ENCODE measurements around the gene ADAM12. TPM values are rescaled to one million over a fixed set of nuclear protein-coding genes. Genes with fewer than 3 reads are reported as not detected.

Gene ADAM12
- total and polyA plus RNA-seq, 2 donors (not counting 1 experiment from before 2014, with no cell fraction given), result 21.0 to 56.9 TPM

GRCh38 chr10:126163506-126163905 lies 224.8 kb downstream of the ADAM12 start:
- H4K20me1 ChIP-seq (ENCODE audit: control insufficient read depth, extremely low read depth, insufficient read depth, low read length), result no peaks in the 10 kb centered on the region
- no peak overlapping the region for H3K4me3 ChIP-seq (replicated peaks in 1 of 4; ENCODE audit: control extremely low read depth in 1 of 4, insufficient read depth in 1 of 4, low read depth in 3 of 4, low read length in 4 of 4)
- no peak overlapping the region for H2AFZ ChIP-seq (ENCODE audit: low read length)
- TF ChIP-seq EZH2 (IDR thresholded peaks at IDR 0.05; ENCODE audit: low read length, missing control alignments) (no peak), CTCF (conservative IDR thresholded peaks at IDR 0.05 in 1 of 2, IDR thresholded peaks at IDR 0.05 in 1 of 2; ENCODE audit: low read depth in 1 of 2, low read length in 2 of 2) (no peak)
- H3K79me2 ChIP-seq (ENCODE audit: control insufficient read depth, insufficient read depth, low read length), result no peaks in the 10 kb centered on the region
- no peaks in the 10 kb centered on the region for H3K9me3 ChIP-seq (ENCODE audit: control insufficient read depth, insufficient read depth, low read depth, low read length)
- H3K4me2 ChIP-seq (ENCODE audit: extremely low read depth, insufficient read depth, low read length), result no peak overlapping the region
- DNase-seq (ENCODE audit: low read depth in 2 of 2), result no peak
- no peaks in the 10 kb centered on the region for H3K36me3 ChIP-seq (ENCODE audit: control insufficient read depth, insufficient read depth, low read length)
- no peaks in the 10 kb centered on the region for H3K4me1 ChIP-seq (ENCODE audit: control insufficient read depth, extremely low read depth, insufficient read depth, low read length)
- no peaks in the 10 kb centered on the region for H3K27me3 ChIP-seq (ENCODE audit: control insufficient read depth, insufficient read depth, low read length)
- no peak overlapping the region for H3K27ac ChIP-seq (ENCODE audit: insufficient read depth, low read length)
- no peak overlapping the region for H3K9ac ChIP-seq (ENCODE audit: insufficient read depth, low read length)

- DNase-seq (ENCODE audit: low read depth in 2 of 2), result no peak
- Histone ChIP-seq H2AFZ (ENCODE audit: low read length) (no peak overlapping the region), H3K4me3 (replicated peaks in 1 of 4; ENCODE audit: control extremely low read depth in 1 of 4, insufficient read depth in 1 of 4, low read depth in 3 of 4, low read length in 4 of 4) (no peak overlapping the region), H3K36me3 (ENCODE audit: control insufficient read depth, insufficient read depth, low read length) (no peaks in the 10 kb centered on the region), H4K20me1 (ENCODE audit: control insufficient read depth, extremely low read depth, insufficient read depth, low read length) (no peaks in the 10 kb centered on the region), H3K27me3 (ENCODE audit: control insufficient read depth, insufficient read depth, low read length) (no peaks in the 10 kb centered on the region), H3K9ac (ENCODE audit: insufficient read depth, low read length) (no peak overlapping the region), H3K4me1 (ENCODE audit: control insufficient read depth, extremely low read depth, insufficient read depth, low read length) (no peaks in the 10 kb centered on the region), H3K79me2 (ENCODE audit: control insufficient read depth, insufficient read depth, low read length) (no peaks in the 10 kb centered on the region), H3K9me3 (ENCODE audit: control insufficient read depth, insufficient read depth, low read depth, low read length) (no peaks in the 10 kb centered on the region), H3K4me2 (ENCODE audit: extremely low read depth, insufficient read depth, low read length) (no peak overlapping the region), H3K27ac (ENCODE audit: insufficient read depth, low read length) (no peak overlapping the region)
- TF ChIP-seq EZH2 (IDR thresholded peaks at IDR 0.05; ENCODE audit: low read length, missing control alignments), result no peak
- TF ChIP-seq CTCF (conservative IDR thresholded peaks at IDR 0.05 in 1 of 2, IDR thresholded peaks at IDR 0.05 in 1 of 2; ENCODE audit: low read depth in 1 of 2, low read length in 2 of 2), result no peak
These were observed 226.6 kb downstream of the ADAM12 start for GRCh38 chr10:126161691-126162090.

GRCh38 chr10:126160971-126161630 lies 227.2 kb downstream of the ADAM12 start:
- Histone ChIP-seq H3K27ac (ENCODE audit: insufficient read depth, low read length) (no peak overlapping the region), H3K36me3 (ENCODE audit: control insufficient read depth, insufficient read depth, low read length) (no peaks in the 10 kb centered on the region), H3K79me2 (ENCODE audit: control insufficient read depth, insufficient read depth, low read length) (no peaks in the 10 kb centered on the region), H3K9ac (ENCODE audit: insufficient read depth, low read length) (no peak overlapping the region), H3K4me3 (replicated peaks in 1 of 4; ENCODE audit: control extremely low read depth in 1 of 4, insufficient read depth in 1 of 4, low read depth in 3 of 4, low read length in 4 of 4) (no peak overlapping the region), H3K4me1 (ENCODE audit: control insufficient read depth, extremely low read depth, insufficient read depth, low read length) (no peaks in the 10 kb centered on the region), H3K9me3 (ENCODE audit: control insufficient read depth, insufficient read depth, low read depth, low read length) (no peaks in the 10 kb centered on the region), H4K20me1 (ENCODE audit: control insufficient read depth, extremely low read depth, insufficient read depth, low read length) (no peaks in the 10 kb centered on the region), H2AFZ (ENCODE audit: low read length) (no peak overlapping the region), H3K4me2 (ENCODE audit: extremely low read depth, insufficient read depth, low read length) (no peak overlapping the region), H3K27me3 (ENCODE audit: control insufficient read depth, insufficient read depth, low read length) (no peaks in the 10 kb centered on the region)
- no peak for TF ChIP-seq EZH2 (IDR thresholded peaks at IDR 0.05; ENCODE audit: low read length, missing control alignments)
- peak in 1 of 2 donors; percentile 42 for TF ChIP-seq CTCF (conservative IDR thresholded peaks at IDR 0.05 in 1 of 2, IDR thresholded peaks at IDR 0.05 in 1 of 2; ENCODE audit: low read depth in 1 of 2, low read length in 2 of 2)
- peak in 1 of 2 donors; percentile 58 for DNase-seq (ENCODE audit: low read depth in 2 of 2)

Data from fibroblast of lung (primary cell).